ENCODE data around the gene ACOT11.

DNA sequence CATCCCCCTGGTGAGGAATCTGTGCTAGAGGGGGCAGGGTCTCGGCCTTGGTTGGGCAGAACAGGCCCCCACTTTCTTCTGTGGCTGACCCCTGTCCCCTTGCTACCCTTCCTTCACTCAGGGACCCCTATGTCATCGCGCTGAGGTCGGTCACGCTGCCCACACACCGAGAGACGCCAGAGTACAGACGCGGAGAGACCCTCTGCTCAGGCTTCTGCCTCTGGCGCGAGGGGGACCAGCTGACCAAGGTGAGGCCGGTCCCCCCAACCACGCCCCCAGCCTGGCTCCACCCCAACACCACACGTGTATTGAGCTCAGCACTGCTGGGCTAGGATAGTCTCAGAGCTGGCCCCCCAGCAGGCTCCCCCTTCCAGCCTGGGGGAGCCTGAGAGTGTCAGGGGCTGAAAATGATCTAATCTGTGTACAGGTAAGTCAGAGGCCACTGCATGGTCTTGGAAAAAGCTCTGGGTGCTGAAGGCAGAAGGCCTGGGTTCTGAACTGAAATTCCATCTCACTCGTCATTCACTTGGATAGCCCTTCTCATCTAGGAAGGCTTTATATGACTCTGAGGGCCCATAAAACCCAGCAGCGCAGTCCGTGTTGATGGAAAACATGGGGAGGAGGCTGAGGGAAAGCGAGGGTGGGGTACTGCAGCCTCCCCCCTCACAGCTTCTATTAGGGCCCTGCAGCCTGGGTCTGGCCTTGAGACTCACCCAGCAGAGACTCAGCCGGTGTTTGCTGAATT, 60.0 kb downstream of the ACOT11 start:
- TF ChIP-seq, protein P1, sequence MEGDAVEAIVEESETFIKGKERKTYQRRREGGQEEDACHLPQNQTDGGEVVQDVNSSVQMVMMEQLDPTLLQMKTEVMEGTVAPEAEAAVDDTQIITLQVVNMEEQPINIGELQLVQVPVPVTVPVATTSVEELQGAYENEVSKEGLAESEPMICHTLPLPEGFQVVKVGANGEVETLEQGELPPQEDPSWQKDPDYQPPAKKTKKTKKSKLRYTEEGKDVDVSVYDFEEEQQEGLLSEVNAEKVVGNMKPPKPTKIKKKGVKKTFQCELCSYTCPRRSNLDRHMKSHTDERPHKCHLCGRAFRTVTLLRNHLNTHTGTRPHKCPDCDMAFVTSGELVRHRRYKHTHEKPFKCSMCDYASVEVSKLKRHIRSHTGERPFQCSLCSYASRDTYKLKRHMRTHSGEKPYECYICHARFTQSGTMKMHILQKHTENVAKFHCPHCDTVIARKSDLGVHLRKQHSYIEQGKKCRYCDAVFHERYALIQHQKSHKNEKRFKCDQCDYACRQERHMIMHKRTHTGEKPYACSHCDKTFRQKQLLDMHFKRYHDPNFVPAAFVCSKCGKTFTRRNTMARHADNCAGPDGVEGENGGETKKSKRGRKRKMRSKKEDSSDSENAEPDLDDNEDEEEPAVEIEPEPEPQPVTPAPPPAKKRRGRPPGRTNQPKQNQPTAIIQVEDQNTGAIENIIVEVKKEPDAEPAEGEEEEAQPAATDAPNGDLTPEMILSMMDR (IDR thresholded peaks at IDR 0.05; ENCODE audit: borderline replicate concordance, extremely low read depth, low read length, poor library complexity, severe bottlenecking): no peak
- no peak for TF ChIP-seq EZH2 (IDR thresholded peaks at IDR 0.05; ENCODE audit: borderline replicate concordance, low read depth, low read length, severe bottlenecking)
